ENCODE results near the gene TAF6. TPM values are rescaled to one million over a fixed set of nuclear protein-coding genes. Genes with fewer than 3 reads are reported as not detected.
"Not testable (repeated sequence)": the region's sequence is repeated elsewhere in the genome, so short reads cannot be mapped to it uniquely, and the experiment has no call there.

The TAF6 gene
- total RNA-seq, 1 experiment from 2014 or later = 50.5 TPM

GRCh38 chr7:100132697-100133151, 13.6 kb upstream of the TAF6 start:
- H3K4me1 Mint-ChIP-seq (ENCODE audit: low read depth, unreplicated experiment) = peaks cover 13% of the 10 kb centered on the region
- CTCF ChIA-PET = interaction anchor here (0.8 to 1.5 kb wide), 3 partner anchors 16 to 86 kb away, joined by 4 to 8 read pairs (median 6); partner anchors contain the start of gene LAMTOR4
- intact Hi-C loops (cut with micrococcal nuclease; ENCODE audit: unreplicated experiment) = loop anchor here (5.0 kb wide), 1 partner anchor 80 kb away; no protein-coding TSS in a partner anchor
- no peak overlapping the region for H3K27ac Mint-ChIP-seq (ENCODE audit: unreplicated experiment)
- BruUV-seq (replicated peaks) = no TSS peak
- peak; percentile 72 for DNase-seq
- H3K4me3 Mint-ChIP-seq (ENCODE audit: low read depth, unreplicated experiment) = no peak overlapping the region
- peaks cover 7% of the 10 kb centered on the region for H3K36me3 Mint-ChIP-seq (ENCODE audit: insufficient read depth, unreplicated experiment)
- no peaks in the 10 kb centered on the region for H3K27me3 Mint-ChIP-seq (ENCODE audit: unreplicated experiment)
- H3K9me3 Mint-ChIP-seq (ENCODE audit: low read depth, unreplicated experiment) = no peaks in the 10 kb centered on the region
- peak; percentile 70 for TF ChIP-seq CTCF (IDR thresholded peaks at IDR 0.05; ENCODE audit: unreplicated experiment)

- CTCF ChIA-PET = interaction anchor here (0.8 to 1.5 kb wide), 3 partner anchors 17 to 86 kb away, joined by 4 to 8 read pairs (median 6); partner anchors contain the start of gene LAMTOR4
- no TSS peak for BruUV-seq (replicated peaks)
- Mint-ChIP-seq H3K36me3 (ENCODE audit: insufficient read depth, unreplicated experiment) (peaks cover 13% of the 10 kb centered on the region), H3K27ac (ENCODE audit: unreplicated experiment) (no peak overlapping the region), H3K9me3 (ENCODE audit: low read depth, unreplicated experiment) (no peaks in the 10 kb centered on the region), H3K27me3 (ENCODE audit: unreplicated experiment) (no peaks in the 10 kb centered on the region), H3K4me3 (ENCODE audit: low read depth, unreplicated experiment) (no peak overlapping the region), H3K4me1 (ENCODE audit: low read depth, unreplicated experiment) (peaks cover 13% of the 10 kb centered on the region)
- no peak for DNase-seq
- no peak for TF ChIP-seq CTCF (IDR thresholded peaks at IDR 0.05; ENCODE audit: unreplicated experiment)
- intact Hi-C loops (cut with micrococcal nuclease; ENCODE audit: unreplicated experiment) = loop anchor here (5.0 kb wide), 1 partner anchor 80 kb away; no protein-coding TSS in a partner anchor
Measured at GRCh38 chr7:100132126-100132525, 13.0 kb upstream of the TAF6 start.

- no peaks in the 10 kb centered on the region for H3K9me3 Mint-ChIP-seq (ENCODE audit: low read depth, unreplicated experiment)
Measured at GRCh38 chr7:100130608-100131453, 11.7 kb upstream of the TAF6 start.

GRCh38 chr7:100130220-100130607, 11.1 kb upstream of the TAF6 start:
- DNase-seq; BruUV-seq (replicated peaks); H3K9me3 Mint-ChIP-seq (ENCODE audit: low read depth, unreplicated experiment); H3K27ac Mint-ChIP-seq (ENCODE audit: unreplicated experiment); H3K27me3 Mint-ChIP-seq (ENCODE audit: unreplicated experiment); H3K4me3 Mint-ChIP-seq (ENCODE audit: low read depth, unreplicated experiment): not testable (repeated sequence)
- CTCF ChIA-PET = interaction anchor here (0.7 kb wide), 1 partner anchor 89 kb away, joined by 3 read pairs; no protein-coding TSS in a partner anchor
- peaks cover 13% of the 10 kb centered on the region for H3K4me1 Mint-ChIP-seq (ENCODE audit: low read depth, unreplicated experiment)
- H3K36me3 Mint-ChIP-seq (ENCODE audit: insufficient read depth, unreplicated experiment) = peaks cover 31% of the 10 kb centered on the region
- intact Hi-C loops (cut with micrococcal nuclease; ENCODE audit: unreplicated experiment) = loop anchor here (5.0 kb wide), 1 partner anchor 82 kb away; no protein-coding TSS in a partner anchor

More at GRCh38 chr7:100130608-100131453, 11.7 kb upstream of the TAF6 start:
- Mint-ChIP-seq H3K27me3 (ENCODE audit: unreplicated experiment) (no peaks in the 10 kb centered on the region), H3K4me3 (ENCODE audit: low read depth, unreplicated experiment) (peak overlapping the region; percentile 33), H3K4me1 (ENCODE audit: low read depth, unreplicated experiment) (peaks cover 13% of the 10 kb centered on the region), H3K27ac (ENCODE audit: unreplicated experiment) (no peak overlapping the region), H3K36me3 (ENCODE audit: insufficient read depth, unreplicated experiment) (peaks cover 26% of the 10 kb centered on the region)
- CTCF ChIA-PET = interaction anchor here (0.7 to 0.8 kb wide), 2 partner anchors 87 to 90 kb away, joined by 3 to 4 read pairs; no protein-coding TSS in a partner anchor
- intact Hi-C loops (cut with micrococcal nuclease; ENCODE audit: unreplicated experiment) = loop anchor here (5.0 kb wide), 1 partner anchor 81 kb away; no protein-coding TSS in a partner anchor
- peak; percentile 78 for TF ChIP-seq CTCF (IDR thresholded peaks at IDR 0.05; ENCODE audit: unreplicated experiment)
- BruUV-seq (replicated peaks) = no TSS peak
- peak; percentile 73 for DNase-seq
